ENCODE results near the gene LCN10. TPM values are rescaled to one million over a fixed set of nuclear protein-coding genes. Genes with fewer than 3 reads are reported as not detected.

Gene LCN10
- total RNA-seq, 1 donor from 2014 or later = 0.51 TPM

DNA sequence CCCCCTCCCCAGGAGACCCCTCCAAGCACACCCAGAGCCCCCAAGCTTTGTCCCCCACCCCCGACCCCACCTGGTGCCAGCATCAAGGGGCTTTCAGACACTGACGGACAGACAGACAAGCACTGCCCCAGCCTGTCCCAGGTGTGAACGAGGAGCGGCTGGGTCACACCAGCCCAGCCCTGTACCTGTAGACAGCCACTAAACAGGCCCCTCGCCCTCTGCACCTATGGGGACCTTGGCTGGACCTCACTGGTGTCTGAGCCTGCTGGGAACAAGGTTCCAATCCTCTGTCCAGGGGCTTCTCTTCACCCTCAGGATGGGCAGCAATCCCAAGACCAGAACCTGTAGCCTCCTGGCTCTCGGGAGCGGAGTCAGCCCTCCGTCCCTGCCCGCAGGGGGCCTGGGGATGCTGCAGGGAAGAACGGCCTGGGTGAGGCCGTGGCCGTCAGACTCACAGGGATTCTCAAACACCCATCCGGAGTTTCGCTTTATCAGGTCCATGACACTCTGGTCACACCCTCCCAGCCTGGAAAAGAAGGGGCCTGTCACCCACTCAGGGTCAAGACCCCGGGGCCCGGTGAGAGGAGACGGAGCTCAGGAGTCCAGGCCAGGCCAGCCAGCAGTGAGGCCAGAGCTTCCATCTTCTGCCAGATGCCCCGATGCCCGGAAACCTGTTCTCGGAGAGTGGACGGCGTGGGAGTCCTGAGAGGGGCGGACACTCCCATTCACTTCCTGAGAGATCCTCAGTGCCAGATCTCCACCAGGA lies 2.8 kb upstream of the LCN10 start:
- TF ChIP-seq, protein P1, sequence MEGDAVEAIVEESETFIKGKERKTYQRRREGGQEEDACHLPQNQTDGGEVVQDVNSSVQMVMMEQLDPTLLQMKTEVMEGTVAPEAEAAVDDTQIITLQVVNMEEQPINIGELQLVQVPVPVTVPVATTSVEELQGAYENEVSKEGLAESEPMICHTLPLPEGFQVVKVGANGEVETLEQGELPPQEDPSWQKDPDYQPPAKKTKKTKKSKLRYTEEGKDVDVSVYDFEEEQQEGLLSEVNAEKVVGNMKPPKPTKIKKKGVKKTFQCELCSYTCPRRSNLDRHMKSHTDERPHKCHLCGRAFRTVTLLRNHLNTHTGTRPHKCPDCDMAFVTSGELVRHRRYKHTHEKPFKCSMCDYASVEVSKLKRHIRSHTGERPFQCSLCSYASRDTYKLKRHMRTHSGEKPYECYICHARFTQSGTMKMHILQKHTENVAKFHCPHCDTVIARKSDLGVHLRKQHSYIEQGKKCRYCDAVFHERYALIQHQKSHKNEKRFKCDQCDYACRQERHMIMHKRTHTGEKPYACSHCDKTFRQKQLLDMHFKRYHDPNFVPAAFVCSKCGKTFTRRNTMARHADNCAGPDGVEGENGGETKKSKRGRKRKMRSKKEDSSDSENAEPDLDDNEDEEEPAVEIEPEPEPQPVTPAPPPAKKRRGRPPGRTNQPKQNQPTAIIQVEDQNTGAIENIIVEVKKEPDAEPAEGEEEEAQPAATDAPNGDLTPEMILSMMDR (IDR thresholded peaks at IDR 0.05; ENCODE audit: unreplicated experiment) = no peak
- H3K4me3 Mint-ChIP-seq = no peak overlapping the region
- DNase-seq (ENCODE audit: low spot score in 2 of 2, unreplicated experiment in 2 of 2) = no peak
- peaks cover 11% of the 10 kb centered on the region for H3K4me1 Mint-ChIP-seq
- H3K9me3 Mint-ChIP-seq = no peaks in the 10 kb centered on the region
- H3K27ac Mint-ChIP-seq = no peak overlapping the region
- H3K36me3 Mint-ChIP-seq = no peaks in the 10 kb centered on the region
- peaks cover 2% of the 10 kb centered on the region for H3K27me3 Mint-ChIP-seq (ENCODE audit: low read depth)

DNA sequence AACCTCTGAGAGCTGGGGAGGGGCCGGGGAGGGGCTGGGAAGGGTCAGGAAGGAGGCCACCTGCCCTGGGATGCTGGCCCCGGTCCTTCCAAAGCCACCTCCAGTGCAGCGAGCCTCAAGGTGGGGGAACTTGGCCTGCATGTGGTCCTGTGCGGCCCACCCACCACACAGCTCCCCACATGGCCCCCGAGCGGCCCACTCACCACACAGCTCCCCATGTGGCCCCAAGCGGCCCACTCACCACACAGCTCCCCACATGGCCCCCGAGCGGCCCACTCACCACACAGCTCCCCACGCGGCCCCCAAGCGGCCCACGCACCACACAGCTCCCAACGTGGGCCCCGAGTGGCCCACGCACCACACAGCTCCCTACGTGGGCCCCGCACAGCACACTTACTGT lies 2.0 kb upstream of the LCN10 start:
- H3K9me3 Mint-ChIP-seq = no peaks in the 10 kb centered on the region
- no peak overlapping the region for H3K4me3 Mint-ChIP-seq
- no peak for DNase-seq (ENCODE audit: low spot score in 2 of 2, unreplicated experiment in 2 of 2)
- TF ChIP-seq, protein P1 (IDR thresholded peaks at IDR 0.05; ENCODE audit: unreplicated experiment) = no peak
- H3K36me3 Mint-ChIP-seq = no peaks in the 10 kb centered on the region
- no peak overlapping the region for H3K27ac Mint-ChIP-seq
- peaks cover 11% of the 10 kb centered on the region for H3K4me1 Mint-ChIP-seq
- peaks cover 2% of the 10 kb centered on the region for H3K27me3 Mint-ChIP-seq (ENCODE audit: low read depth)

DNA sequence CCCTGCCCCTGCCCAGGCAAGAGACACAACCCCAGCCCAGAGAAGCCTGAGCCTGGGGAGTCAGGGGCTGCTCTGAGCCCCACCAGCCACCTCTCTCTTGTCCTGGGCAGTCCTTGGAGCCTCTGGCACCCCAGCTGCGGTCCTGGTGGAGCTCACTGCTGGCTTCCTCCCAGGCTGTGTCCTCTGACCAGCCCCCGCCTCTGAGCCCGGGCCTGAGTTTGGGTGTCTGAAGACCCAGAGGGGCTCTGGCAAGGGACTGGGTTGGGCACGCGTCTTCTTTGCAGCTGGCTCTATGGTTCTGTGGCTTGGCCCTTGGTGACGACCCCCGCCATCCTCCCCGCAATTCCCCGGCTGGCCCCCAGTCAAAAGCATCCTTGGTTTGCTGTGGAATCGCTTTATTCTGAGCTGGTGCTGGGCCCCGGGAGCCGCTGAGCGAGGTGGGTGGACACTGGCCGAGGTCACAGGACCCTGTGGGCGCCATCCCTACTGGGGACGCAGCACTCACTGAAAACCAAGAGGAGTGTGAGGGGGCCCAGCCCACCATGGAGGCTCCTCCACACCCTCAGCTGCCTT lies 985 bp upstream of the LCN10 start:
- no peak for DNase-seq (ENCODE audit: low spot score in 2 of 2, unreplicated experiment in 2 of 2)
- no peak overlapping the region for H3K27ac Mint-ChIP-seq
- no peak overlapping the region for H3K4me3 Mint-ChIP-seq
- peaks cover 11% of the 10 kb centered on the region for H3K4me1 Mint-ChIP-seq
- TF ChIP-seq, protein P1 (IDR thresholded peaks at IDR 0.05; ENCODE audit: unreplicated experiment) = no peak
- H3K9me3 Mint-ChIP-seq = no peaks in the 10 kb centered on the region
- no peaks in the 10 kb centered on the region for H3K36me3 Mint-ChIP-seq
- H3K27me3 Mint-ChIP-seq (ENCODE audit: low read depth) = peaks cover 2% of the 10 kb centered on the region

DNA sequence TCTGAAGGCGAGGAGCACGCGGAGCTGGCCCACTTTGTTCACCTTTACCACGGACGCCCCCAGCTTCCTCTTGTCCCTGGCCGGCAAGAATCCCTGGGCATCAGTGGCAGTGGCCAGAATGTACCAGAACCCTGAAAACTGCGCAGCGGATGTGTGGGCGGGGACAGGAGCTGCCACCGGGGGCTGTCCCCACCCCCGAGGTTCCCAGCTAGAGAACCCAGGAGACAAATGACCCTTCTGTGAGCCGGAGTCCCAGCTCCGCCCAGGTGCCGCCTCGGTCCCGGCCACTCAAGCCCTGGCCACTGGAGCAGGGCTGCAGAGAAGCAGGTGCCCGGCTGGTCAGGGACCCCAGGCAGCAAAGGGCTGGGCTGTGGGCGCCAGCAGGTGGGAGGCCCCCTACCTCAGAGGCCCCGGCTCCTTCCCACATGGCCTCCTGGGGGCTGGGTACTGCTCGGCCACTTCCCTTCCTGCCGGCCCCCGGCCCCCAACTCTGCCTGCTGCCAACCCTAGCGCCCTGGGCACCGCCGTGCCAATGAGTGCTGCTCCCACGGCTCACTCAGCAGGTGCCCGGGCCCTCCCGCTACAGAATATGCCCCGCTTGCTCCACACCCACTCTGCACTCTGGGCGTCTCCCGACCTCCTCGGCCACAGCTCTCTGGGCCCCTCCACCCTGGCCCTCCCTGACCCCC lies 713 bp downstream of the LCN10 start:
- H3K36me3 Mint-ChIP-seq = no peaks in the 10 kb centered on the region
- no peak overlapping the region for H3K27ac Mint-ChIP-seq
- H3K9me3 Mint-ChIP-seq = no peaks in the 10 kb centered on the region
- TF ChIP-seq, protein P1 (IDR thresholded peaks at IDR 0.05; ENCODE audit: unreplicated experiment) = no peak
- H3K4me3 Mint-ChIP-seq = no peak overlapping the region
- DNase-seq (ENCODE audit: low spot score in 2 of 2, unreplicated experiment in 2 of 2) = no peak
- peaks cover 5% of the 10 kb centered on the region for H3K27me3 Mint-ChIP-seq (ENCODE audit: low read depth)
- H3K4me1 Mint-ChIP-seq = peaks cover 11% of the 10 kb centered on the region

DNA sequence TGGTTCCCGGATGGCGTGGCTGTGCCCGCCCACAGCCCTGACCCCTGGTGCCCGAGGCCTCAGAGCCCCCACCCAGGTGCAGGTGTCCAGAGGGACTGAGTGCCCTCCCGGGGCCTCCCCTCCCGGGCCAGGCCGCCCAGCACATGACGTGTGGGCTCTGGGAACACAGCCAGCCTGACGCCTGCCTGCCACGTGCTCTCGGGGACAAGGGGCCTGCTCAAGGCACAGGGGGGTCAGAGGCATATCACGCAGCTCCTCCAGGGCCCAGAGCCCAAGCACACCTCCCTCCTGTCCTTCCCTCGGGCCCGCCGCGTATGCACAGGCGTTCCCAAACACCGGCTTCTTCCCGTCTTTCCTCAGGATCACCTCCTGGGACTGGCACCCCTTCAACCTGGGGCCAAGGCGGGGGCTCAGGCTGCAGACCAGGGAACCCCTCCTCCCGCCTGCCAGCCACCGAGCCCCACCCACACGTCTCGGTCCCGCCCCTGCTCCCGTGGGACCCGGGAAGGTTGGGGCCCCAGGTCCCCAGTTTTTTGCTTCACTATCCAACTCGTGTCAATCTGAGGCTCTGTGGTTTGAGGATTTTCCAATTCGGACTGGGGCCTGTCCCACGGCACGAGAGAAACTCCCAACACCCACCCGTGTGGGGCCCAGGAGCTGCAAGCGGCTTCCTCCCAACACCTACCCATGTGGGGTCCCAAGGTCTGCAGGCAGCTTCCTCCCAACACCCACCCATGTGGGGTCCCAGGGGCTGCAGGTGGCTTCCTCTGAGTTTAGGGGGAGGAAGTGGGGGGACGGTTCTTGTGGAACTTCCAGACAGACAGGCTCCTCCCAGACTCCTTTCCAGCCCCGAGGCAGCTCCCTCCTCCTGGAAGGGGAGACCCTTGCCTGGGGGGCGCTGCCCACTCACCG lies 1.5 kb downstream of the LCN10 start:
- Mint-ChIP-seq H3K4me1 (peaks cover 11% of the 10 kb centered on the region), H3K4me3 (no peak overlapping the region)
- DNase-seq (ENCODE audit: low spot score in 2 of 2, unreplicated experiment in 2 of 2) = no peak

More for the DNA sequence above, 1.5 kb downstream of the LCN10 start:
- Mint-ChIP-seq H3K9me3 (no peaks in the 10 kb centered on the region), H3K36me3 (no peaks in the 10 kb centered on the region), H3K27me3 (ENCODE audit: low read depth) (peaks cover 5% of the 10 kb centered on the region), H3K27ac (no peak overlapping the region)
- TF ChIP-seq, protein P1 (IDR thresholded peaks at IDR 0.05; ENCODE audit: unreplicated experiment) = no peak

All from mesothelial cell of epicardium (in vitro differentiated cells).